LNCaP clone FGC (cell line): Measurements from ENCODE around the gene PUM2.

Experiments
- DNase-seq: peaks from one replicate; pipeline ENCODE4 v3.0.0-alpha.2; 2011; ENCODE audit warnings: low read depth
- H3K4me3 ChIP-seq: 2 replicates; pipeline ENCODE4 v1.5.1; 2011; ENCODE audit warnings: mild to moderate bottlenecking, low read depth, low read length, control low read depth
- CTCF ChIP-seq: IDR thresholded peaks from 2 replicates; pipeline ENCODE4 v1.5.1; 2012; ENCODE audit warnings: mild to moderate bottlenecking; ENCODE audit not compliant: control insufficient read depth, insufficient read depth; ENCODE audit errors: extremely low read depth

The PUM2 gene

GRCh38 chr2:20218331-20219320 lies 132.0 kb downstream of the PUM2 start:
- DNase-seq: no peak
- TF ChIP-seq CTCF: no peak
- no peak overlapping the region for H3K4me3 ChIP-seq

GRCh38 chr2:20217041-20217970 lies 133.3 kb downstream of the PUM2 start:
- no peak overlapping the region for H3K4me3 ChIP-seq
- no peak for TF ChIP-seq CTCF
- DNase-seq: no peak

- no peak overlapping the region for H3K4me3 ChIP-seq
- no peak for DNase-seq
- no peak for TF ChIP-seq CTCF
These were observed 134.3 kb downstream of the PUM2 start for GRCh38 chr2:20216130-20217025.

GRCh38 chr2:20215183-20216040 lies 135.2 kb downstream of the PUM2 start:
- no peak for DNase-seq
- H3K4me3 ChIP-seq: no peak overlapping the region
- no peak for TF ChIP-seq CTCF

GRCh38 chr2:20214566-20215182 lies 136.0 kb downstream of the PUM2 start:
- no peak for DNase-seq
- no peak overlapping the region for H3K4me3 ChIP-seq
- no peak for TF ChIP-seq CTCF
